ENCODE measurements around the gene SIRT5.

GRCh38 chr6:13633343-13633742, 58.9 kb downstream of the SIRT5 start:
- TF ChIP-seq CTCF (conservative IDR thresholded peaks at IDR 0.05; ENCODE audit: low read depth in 2 of 2) (no peak), REST (IDR thresholded peaks at IDR 0.05; ENCODE audit: unreplicated experiment) (no peak)

All from GM23338 (cell line).